ENCODE measurements around the gene UBE2J2. TPM values are rescaled to one million over a fixed set of nuclear protein-coding genes. Genes with fewer than 3 reads are reported as not detected.

The UBE2J2 gene
- total and polyA plus RNA-seq, 11 donors: 23.3 to 53.6 (median 34.7) TPM

- peaks cover 0 to 64% (median 51%) of the 10 kb centered on the region in 9 donors for H3K36me3 ChIP-seq
- H3K9me3 ChIP-seq: no peaks in the 10 kb centered on the region
- H3K27me3 ChIP-seq: no peaks in the 10 kb centered on the region
- no peak for TF ChIP-seq CTCF (IDR thresholded peaks at IDR 0.05)
- TF ChIP-seq POLR2A (IDR thresholded peaks at IDR 0.05): no peak
- DNase-seq (no peak), ATAC-seq (no peak)
- H3K27ac ChIP-seq: no peak overlapping the region
- no peak overlapping the region for H3K4me3 ChIP-seq
- peaks cover 13 to 35% (median 31%) of the 10 kb centered on the region in 12 donors for H3K4me1 ChIP-seq
- intact Hi-C loops (cut with DNase I): no loop called here
- WGBS, 4 donors: 92 to 94% (median 93%) methylated on average over 26 to 39 of the region's 39 CpGs
Measured at GRCh38 chr1:1267488-1268283, 6.0 kb downstream of the UBE2J2 start.

GRCh38 chr1:1264868-1265272 lies 8.8 kb downstream of the UBE2J2 start:
- no peak overlapping the region for H3K4me3 ChIP-seq
- H3K4me1 ChIP-seq: peaks cover 0 to 23% (median 13%) of the 10 kb centered on the region in 12 donors
- H3K27ac ChIP-seq: no peak overlapping the region
- intact Hi-C loops (cut with DNase I): no loop called here
- ATAC-seq (no peak), DNase-seq (no peak)
- H3K36me3 ChIP-seq: peaks cover 0 to 83% (median 71%) of the 10 kb centered on the region in 9 donors
- TF ChIP-seq POLR2A (IDR thresholded peaks at IDR 0.05) (no peak), CTCF (IDR thresholded peaks at IDR 0.05) (no peak)
- no peaks in the 10 kb centered on the region for H3K27me3 ChIP-seq
- 78 to 83% (median 79%) methylated on average over 10 of the region's 10 CpGs for WGBS, 4 donors
- no peaks in the 10 kb centered on the region for H3K9me3 ChIP-seq

GRCh38 chr1:1264026-1264425 lies 9.6 kb downstream of the UBE2J2 start:
- ATAC-seq (no peak), DNase-seq (no peak)
- Histone ChIP-seq H3K4me1 (peaks cover 0 to 26% (median 14%) of the 10 kb centered on the region in 12 donors), H3K36me3 (peaks cover 0 to 91% (median 74%) of the 10 kb centered on the region in 9 donors), H3K9me3 (no peaks in the 10 kb centered on the region), H3K27me3 (no peaks in the 10 kb centered on the region), H3K27ac (no peak overlapping the region), H3K4me3 (no peak overlapping the region)
- 88 to 90% (median 89%) methylated on average over 9 of the region's 9 CpGs for WGBS, 4 donors
- intact Hi-C loops (cut with DNase I): no loop called here
- TF ChIP-seq POLR2A (IDR thresholded peaks at IDR 0.05): no peak
- no peak for TF ChIP-seq CTCF (IDR thresholded peaks at IDR 0.05)

- Histone ChIP-seq H3K4me1 (peaks cover 0 to 28% (median 14%) of the 10 kb centered on the region in 12 donors), H3K27ac (no peak overlapping the region), H3K4me3 (no peak overlapping the region), H3K9me3 (no peaks in the 10 kb centered on the region), H3K36me3 (peaks cover 0 to 86% (median 75%) of the 10 kb centered on the region in 9 donors), H3K27me3 (no peaks in the 10 kb centered on the region)
- TF ChIP-seq CTCF (IDR thresholded peaks at IDR 0.05): no peak
- no peak for TF ChIP-seq POLR2A (IDR thresholded peaks at IDR 0.05)
- ATAC-seq (no peak), DNase-seq (no peak)
- intact Hi-C loops (cut with DNase I): no loop called here
- WGBS, 4 donors: 95 to 96% (median 95%) methylated on average over 8 of the region's 8 CpGs
Measured at GRCh38 chr1:1262758-1263157, 10.9 kb downstream of the UBE2J2 start.
